GM18508 (cell line): Measurements from ENCODE around the gene NGEF.

Experiments used
- ATAC-seq: cut with Tn5 transposase; IDR thresholded peaks from one replicate; pipeline ENCODE4 v1.9.1; 2021; ENCODE audit warnings: moderate number of reproducible peaks; ENCODE audit not compliant: insufficient read depth, unreplicated experiment

Gene NGEF

DNA sequence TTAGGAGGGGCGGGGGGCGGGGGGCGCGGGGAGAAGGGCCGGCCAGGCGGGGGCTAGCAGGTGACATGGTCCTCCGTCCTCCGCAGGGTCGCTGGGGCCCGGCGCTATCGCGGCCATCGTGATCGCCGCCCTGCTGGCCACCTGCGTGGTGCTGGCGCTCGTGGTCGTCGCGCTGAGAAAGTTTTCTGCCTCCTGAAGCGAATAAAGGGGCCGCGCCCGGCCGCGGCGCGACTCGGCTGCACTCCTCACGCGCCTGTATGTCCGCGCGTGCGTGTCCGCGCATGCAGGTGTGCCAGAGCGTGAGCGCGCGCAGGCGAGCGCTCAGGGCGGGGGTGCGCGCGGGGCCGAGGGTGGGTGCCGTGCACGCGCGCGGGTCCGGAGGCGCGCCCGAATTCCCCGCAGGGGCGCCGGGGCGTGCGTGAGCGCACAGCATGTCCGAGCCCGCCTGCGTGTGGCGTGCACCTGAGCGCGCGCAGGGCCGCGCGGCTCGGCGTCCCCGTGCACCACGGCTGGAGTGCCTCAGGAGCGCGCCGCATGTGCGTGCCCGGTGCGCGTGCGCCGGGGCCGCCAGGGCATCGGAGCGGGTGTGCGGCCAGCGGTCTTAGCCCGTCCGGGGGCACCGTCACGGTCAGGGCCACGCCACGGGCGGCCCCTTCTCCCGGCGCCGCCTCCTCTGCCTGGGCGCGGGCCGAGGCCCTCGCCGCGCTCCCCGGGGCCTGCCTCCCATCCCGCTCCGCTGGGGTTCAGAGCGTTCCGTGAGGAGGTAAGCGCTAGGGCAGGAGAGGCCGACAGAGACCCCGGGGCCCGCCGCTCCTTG, 136.7 kb downstream of the NGEF start:
- ATAC-seq = no peak

DNA sequence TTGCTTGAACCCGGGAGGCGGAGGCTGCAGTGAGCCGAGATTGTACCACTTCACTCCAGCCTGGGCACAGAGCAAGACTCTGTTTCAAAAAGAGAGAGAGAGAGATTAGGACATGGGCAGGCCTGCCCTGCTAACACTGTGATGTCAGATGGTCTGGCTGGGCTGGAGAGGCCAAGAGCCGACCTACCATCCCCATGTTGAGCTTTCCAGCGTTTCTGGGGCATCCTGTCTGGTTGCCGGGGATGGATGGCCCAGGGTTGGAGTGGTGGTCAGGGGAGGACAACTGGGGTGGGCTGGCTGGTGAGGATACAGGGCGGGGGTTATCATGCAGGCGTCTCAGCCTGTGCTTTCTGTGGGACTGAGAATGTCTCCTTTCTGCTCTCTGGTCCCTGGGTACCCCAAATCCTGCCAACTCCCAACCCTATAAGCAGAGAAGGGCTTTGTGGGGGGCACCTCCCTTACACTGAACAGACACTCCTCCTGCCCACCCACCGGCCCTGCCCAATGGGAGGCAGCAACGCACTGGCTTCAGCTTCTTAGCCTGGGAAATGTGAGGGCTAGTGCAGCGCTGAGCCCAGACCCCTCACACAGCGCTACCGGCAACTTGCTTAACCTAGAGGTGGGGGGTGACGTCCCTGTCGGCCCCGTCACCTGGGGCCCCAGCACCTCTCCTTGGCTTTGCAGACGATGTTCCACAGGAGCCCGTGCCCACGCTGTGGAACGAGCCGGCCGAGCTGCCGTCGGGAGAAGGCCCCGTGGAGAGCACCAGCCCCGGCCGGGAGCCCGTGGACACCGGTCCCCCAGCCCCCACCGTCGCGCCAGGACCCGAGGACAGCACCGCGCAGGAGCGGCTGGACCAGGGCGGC, 137.6 kb downstream of the NGEF start:
- ATAC-seq = no peak

DNA sequence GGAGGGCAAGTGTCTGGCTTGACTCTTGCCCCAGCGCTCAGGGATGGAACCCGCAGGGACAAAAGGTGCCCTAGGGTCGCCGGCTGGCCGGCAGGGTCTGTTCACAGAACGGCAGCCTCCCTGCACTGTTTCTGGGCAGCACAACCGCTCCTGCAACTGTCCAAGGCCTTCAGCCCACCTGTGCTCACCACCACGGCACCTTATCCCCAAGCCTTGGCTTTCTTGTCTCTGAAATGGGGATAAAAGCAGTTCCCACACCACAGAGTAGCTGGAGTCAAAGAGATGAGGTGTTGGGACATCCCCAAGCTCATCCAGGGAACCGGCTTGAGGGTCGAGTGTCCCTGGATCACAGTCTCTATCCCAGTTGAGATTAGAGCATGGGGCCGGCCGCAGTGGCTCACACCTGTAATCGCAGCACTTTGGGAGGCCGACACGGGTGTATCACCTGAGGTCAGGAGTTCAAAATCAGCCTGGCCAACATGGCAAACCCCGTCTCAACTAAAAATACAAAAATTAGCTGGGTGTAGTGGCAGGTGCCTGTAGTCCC, 138.3 kb downstream of the NGEF start:
- ATAC-seq = no peak

DNA sequence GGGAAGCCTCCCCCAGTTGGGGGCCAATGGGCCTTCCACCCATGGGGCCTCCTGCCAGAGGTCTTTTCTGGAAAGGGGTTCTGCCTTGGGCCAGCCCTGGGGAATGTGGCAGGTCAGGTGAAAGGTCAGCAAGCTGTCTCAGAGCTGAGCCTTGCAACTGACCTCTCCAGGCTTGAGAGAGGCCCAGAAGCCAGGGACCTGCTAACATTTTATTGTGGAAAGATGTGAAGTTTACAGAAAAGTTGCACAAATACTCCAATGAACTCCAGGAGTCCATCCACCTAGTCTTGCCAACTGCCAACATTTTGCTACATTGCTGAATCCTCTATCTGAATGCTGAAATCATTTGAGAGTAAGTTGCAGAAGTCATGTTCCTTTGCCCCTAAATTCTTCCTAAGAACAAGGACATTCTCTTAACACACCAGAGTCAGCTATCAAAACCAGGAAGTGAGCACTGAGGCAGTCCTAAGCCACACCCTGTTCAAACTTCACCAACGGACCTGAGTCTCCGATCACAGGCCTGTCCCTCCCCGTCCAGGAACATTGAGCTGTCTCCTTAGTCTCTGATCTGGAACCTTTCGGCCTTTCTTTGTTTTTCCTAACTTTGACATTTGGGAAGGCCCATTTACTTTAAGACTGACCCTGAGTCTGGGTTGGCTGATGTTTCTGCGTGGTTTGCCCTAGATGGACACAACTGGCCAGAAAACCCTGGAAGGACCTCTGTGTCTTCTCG, 139.0 kb downstream of the NGEF start:
- no peak for ATAC-seq

DNA sequence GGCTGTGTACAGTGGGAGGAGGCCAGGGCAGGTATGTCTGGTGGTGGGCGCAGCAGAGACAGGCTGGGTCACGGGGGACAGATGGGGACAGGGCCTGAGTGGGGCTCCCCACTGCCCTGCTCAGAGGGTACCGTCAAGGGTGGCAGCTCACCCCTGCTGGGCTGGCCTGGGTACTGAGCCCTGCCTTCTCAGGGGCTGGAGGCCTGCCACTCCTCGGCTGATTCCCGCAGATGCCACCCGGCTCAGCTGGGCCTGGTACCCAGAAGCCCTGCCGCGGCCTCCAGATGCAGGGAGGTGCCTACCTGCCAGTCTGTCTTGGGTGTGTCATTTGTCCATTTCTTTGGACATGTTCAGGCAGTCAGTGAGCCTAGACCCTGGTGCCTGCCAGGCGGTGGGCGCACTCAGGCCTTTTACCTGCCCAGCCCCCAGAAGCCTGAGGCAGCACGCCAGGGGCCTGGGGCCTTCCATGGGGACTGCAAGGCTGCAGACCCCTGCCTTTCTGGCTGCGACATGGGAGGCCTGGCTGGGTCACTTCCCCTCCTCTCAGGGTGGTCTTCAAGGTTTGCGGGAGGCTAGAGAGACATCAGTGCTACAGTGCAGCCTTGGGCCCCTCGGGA, 139.7 kb downstream of the NGEF start:
- ATAC-seq = no peak

DNA sequence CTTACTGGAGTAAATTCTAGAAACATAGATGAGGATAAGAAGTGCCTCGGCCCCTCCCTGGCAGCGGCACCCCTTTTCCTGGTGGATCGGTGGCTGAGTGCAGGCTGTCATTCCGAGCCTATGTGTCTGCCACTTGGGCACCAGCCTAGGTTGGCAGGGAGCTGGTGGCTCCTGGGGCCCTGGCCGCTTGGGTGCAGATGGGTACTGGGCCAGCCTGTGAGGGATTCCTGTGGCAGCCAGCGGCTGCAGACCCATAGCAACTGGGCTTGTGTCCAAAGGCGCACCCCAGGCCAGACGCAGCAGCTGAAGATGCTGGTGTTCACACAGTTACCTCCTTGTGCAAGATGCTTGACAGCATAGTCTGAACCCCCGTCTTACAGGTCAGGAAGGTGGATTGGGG, 140.2 kb downstream of the NGEF start:
- no peak for ATAC-seq

DNA sequence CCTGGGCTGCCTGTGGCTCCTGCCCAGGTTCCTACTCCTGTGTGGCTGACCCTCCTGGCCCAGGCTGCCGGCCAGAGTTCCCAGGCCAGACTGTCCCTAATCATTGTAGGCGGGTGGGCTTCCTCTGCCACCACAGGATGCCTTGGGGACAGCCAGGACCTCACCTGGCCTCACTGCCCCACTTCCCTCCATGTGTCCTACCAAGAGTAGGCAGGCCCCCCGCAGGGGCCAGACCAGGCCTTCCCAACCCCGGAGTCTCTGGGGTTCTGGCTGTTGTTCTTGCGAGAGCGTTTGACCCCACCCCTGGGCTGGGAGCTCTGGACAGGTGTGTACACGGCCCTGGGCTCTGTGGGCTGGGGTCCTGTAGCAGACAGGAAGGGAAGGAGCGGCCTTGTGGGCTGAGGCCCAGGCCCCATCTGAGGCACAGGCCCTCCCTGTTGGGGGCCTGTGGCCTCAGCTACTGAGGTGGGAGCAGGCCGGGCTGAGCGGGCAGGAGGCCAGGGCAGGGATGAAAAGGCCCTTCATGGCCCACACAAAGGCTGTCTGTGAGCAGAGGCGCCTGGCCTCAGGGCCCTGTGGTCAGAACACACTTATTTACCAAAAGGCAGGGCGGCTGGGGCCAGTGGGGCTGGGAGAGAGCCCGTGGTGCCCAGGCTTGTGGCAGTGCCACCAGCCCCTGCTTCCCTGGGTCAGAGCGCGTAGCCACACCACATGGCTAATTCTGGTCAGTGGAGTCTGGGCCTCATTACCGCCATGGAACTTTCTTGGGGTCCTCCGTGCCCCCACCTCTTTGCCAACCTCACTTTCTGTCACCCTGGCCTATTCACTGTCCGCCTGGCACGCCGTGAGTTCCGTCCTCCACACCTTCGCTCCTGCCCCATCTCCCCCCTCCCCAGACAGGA, 141.0 kb downstream of the NGEF start:
- no peak for ATAC-seq

DNA sequence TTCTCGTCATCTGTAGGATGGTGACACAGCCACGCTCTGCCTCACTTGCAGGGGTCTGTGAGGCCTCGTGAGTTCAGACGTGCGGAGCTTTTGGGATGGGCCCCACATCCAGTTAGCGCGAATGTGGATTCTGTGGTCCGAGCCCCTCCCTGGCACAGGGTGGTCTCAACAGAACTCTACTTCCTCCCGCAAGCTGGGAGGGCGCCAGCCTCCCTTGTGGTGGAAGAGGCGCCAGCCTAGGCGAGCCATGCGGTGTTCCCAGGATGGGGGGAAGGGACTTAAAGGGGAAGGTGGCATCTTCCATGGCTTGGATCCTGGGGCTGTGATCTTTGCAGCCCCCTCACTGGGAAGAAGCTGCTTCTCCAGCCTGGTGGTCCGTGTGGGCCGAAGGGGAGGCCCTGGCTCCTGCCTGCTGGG, 141.6 kb downstream of the NGEF start:
- ATAC-seq = no peak

DNA sequence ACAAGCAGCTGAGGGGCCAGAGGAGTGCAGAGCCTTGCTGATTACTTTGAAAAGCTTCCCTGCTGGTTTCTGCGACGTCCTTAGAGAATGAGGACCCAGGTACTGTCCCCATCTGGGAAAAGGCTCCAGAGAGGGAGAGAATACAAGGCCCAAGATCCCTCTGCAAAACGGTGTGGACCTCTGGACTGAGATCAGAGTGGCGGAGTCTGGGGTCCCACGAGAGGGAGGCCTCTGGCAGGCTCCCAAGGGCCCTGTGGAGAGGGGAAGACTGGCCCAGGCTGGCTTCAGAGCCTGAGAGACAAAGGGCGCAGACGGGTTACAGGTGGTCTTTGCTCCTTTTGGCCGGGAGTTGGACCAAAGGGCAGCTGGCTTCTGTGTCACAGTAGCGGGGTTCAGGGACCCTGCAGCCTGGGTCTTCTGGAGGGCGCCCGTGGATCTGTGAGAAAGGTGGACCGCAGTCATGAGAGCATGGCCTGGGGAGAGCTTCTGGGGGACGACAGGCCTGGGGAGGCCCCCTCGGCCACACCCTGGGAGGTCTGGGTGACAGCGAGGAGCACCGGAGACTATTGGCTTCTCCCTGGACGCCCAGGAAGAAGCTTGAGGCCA, 142.2 kb downstream of the NGEF start:
- no peak for ATAC-seq

DNA sequence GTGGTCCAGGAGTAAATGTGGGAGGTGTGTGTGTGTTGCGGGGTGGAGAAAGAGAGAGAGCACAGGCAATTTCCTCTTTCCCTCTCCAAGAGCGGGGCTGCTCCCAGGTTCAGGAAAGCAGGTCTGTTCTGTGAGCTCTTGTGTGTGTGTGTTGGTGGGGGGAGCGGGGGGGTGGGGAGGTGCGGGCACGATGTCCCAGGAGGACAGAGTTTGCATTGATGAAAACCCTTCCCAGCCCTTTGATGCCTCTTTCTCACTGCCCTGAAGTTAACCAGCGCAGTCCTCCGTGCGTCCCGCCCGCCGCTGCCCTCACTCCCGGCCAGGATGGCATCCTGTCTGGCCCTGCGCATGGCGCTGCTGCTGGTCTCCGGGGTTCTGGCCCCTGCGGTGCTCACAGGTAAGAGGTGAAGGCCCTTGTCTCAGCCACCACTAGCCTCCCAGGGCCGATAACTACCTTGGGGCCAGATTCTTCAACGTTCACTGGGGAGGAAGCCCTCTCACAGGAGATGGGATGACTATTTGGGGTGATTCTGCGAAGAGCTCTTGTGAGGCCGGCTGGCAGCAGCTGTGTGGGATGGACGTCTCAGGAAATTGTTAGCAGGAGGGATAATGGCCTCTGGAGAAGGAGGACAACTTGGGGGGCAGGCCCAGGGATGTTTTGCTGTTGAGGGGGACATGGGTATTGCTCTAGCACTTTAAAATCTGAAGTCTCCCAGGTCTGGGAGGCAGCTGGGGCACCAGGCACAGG, 142.9 kb downstream of the NGEF start, which contains the start of gene SNORC:
SNORC (plus strand) TSS at position 247 of the 748 bp plus-strand sequence; CDS start at position 325, 78 bp downstream.
- ATAC-seq = no peak

DNA sequence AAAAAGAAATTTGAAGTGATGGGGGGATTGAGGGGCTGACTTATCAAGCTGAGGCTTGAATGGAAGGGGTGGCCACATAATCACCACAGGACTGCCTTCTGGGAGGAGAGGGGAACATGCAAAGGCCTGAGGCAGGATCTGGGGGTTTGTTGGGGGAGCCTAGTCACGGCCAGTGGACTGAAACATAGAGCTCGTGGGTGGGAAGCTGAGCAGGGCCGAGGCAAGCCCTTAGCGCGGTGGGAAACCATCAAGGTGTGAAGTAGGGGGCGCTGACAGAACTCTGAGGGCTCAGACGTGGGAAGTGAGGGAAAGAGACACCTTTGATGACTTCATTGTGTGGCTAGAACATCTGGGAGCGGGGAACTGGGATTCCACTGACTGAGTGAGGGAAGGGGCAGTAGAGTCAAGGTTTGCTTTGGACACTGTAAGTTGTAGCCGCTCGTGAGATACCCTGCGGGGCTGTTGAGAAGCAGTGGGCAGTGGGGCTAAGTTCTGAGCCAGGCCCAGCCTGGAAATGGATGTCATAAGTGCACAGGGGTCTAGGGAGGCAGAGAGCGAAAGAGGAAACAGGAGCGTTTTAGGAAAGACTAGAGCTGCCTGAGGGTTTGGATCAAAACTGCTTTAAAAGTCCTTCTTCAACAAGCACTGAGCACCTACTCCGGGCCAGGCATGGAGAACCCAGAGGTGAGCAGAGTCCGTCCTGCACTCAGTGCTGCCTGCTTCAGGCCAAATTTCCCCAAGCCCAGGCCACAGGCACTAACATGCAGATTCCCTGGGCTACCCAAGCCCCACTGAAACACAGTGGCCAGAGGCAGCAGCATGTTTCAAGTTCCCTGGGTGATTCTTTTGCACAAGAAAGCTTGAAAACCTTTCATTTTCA, 143.7 kb downstream of the NGEF start:
- ATAC-seq = no peak

DNA sequence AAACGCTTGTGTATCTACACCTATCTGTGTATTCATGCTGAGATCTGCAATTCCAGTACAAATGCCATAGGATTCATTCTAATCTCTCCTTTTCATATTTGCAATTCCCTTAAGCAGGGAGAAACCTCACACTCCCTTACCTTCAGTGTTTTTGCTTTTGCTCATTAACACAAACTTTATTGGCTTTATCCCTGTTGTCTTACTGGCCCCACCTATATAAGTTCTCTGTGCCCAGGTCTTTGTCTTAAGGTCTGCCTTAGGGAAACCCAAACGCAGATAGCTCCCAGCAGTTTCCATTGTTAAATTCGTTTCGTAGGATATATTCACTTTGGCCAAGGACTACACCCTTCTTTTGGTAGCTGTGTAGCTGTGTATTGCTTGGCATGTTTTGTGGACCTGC, 147.0 kb downstream of the NGEF start:
- no peak for ATAC-seq

DNA sequence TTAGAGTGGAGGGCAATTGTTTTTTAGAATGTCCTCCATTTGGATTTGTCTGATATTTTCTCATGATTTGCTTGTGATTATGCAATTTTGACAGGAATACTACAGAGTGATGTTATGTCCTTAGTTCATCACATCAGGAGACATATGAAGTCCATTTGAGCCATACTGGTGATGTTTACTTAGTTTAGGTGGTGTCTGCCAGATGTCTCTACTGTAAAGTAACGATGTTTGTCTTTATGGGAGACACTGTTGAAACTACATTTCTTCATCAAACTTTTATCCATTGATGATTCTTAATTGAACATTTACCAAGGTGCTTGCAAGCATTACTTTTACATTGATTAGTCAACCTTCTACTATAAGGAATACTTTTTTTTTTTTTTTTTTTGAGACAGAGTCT, 147.9 kb downstream of the NGEF start:
- no peak for ATAC-seq

DNA sequence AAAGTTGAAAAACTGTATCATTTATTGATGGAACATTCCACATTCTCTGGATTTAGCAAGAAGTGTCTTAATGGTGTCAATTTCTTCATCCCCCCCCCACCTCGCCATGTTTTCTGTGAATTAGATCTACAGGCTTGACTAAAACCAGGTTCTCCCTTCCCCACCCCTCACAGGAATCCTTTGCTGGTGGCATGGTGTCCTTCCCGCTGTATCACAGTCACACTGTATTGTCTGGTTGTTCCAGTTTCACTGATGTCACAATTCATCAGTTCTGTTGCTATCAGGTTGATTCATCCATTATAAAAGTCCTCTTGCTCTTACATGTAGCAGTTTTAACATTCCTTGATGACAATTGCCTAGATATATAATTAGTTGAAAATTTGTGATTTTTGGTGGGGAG, 149.1 kb downstream of the NGEF start:
- ATAC-seq = no peak

DNA sequence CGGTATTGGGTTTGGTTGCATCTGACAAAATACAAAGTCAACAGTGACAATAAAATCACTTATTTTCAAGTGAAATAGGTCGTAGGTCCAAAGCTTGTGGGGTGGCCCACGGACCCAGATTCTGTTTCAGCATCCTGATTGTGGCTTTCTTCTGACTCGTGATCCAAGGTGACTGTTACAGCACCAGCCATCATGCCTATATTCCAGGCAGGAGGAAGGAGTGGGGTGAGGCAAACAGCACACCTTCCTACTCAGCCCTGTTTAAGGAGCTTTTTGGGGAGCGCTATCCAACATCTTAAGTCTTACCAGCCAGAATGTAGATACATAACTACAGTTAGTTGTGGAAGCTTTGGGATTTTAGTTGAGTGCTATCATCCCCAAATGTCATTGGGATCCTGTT, 151.7 kb downstream of the NGEF start:
- no peak for ATAC-seq

DNA sequence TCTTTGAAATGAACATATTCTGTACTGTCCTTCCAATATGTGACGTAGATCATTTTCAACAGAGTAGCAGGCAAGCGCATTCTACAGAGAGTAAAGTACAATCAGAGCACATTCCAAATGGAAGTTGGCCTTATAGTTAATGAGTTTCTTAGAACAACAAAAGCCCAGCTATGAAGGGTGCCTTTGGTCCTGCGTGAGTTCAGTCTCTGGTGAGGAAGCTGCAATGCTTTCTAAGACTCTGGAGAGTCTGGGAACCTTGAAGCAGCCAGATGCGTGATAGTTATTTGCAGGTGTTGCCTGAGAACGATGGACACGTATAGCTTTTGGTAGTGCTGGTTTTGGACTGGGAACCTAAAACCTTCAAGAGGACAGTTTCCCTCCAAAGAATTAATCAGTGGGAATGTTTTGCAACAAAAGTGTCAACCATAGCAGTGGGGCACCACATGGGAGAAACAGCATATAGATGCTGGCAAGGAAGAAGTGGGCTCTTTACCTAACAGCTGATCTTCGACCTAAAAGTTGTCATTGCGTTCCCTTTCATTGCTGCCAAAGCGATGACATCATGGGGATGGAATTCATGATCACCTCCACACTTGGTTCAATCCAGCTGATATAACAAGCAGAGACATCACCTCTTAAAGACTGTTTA, 152.3 kb downstream of the NGEF start:
- ATAC-seq = no peak
